Umbilical cord (tissue), 2 donors: ENCODE results near the gene NDUFB2. TPM values are rescaled to one million over a fixed set of nuclear protein-coding genes. Genes with fewer than 3 reads are reported as not detected.
"Not testable (repeated sequence)": the region's sequence is repeated elsewhere in the genome, so short reads cannot be mapped to it uniquely, and the experiment has no call there.

ENCODE experiments used
- DNase-seq: peaks from one replicate; pipeline ENCODE4 v3.0.0-alpha.2; 2015; ENCODE audit warnings: low spot score
- total RNA-seq: library from RNA; depleted of rRNA; stranded (reverse); fragments of >200 nt; gene quantifications from one replicate; pipeline ENCODE4 v1.2.3, GENCODE V29; 2014; ENCODE audit warnings: low replicate concordance; ENCODE audit not compliant: insufficient read depth

NDUFB2 gene
- 65.7 TPM for total RNA-seq

DNA sequence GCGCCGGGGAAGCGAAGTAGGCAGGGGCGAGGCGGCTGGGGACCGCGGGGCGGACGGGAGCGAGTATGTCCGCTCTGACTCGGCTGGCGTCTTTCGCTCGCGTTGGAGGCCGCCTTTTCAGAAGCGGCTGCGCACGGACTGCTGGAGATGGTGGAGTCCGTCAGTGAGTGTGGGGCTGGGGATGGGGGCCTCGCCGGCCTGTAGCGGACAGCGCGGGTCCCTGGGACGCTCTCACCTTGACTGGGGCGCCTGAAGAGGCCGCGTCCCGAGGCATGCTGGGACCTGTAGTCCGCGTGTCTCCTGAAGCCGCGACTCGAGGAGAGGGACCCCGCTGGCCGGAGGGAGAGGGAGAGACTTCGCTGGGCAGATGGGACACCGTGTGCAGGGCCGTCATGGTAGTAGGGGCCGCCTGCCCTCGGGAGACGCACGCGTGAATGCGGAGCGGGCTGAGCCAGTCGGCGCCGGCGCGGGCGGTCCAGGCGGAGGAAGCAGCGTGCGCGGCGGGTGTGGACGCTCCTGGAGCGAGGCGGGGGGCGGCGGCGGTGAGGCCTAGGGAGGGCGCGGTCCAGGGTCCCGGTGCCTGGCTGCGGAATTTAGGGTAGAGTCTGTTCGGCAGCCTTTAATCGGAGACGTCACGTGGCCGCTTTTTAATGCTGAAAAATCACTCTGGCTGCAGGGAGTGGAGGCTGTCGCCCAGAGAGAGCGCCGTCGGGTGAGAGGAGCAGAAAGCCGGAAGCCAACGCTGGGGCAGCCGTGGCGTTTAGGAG lies at the start of gene NDUFB2:
NDUFB2 (plus strand) TSS at position 29 of the 767 bp plus-strand sequence; CDS start at position 66, 37 bp downstream.
- DNase-seq, result peak; percentile 94

DNA sequence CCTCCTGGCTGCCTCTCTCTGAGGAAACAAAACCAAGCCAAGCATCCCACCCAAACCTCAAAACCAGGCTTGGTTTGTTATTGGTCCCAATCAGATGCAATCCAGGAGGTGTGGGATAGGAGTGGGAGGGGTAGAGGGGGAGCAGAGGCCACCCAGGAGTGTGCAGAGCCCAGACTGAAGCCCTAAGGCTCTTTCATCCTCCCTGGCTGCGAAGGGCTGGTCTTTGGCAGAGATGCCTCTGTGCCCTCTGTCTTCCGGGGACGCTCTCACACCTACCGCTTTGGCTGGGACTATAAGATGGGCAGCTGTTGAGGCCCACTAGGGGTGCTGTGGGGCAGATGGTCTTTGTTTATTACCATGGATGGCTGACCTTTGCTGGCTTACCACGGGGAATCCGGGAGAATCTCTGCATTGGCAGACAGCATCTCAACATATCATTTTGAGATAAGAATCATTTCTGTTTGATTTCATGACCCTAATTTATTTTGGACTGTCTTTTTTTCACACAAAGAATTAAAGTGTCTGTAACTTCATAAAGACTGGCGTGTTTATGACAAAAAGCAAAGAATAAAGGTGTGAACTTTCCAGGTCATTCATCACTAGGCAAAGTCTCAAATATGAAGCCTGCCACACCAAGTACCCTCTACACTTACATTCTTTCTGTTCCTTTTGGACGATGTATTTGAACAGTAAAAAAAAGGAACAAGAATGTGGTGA lies 49.4 kb upstream of the NDUFB2 start:
- peak; percentile 57 for DNase-seq

DNA sequence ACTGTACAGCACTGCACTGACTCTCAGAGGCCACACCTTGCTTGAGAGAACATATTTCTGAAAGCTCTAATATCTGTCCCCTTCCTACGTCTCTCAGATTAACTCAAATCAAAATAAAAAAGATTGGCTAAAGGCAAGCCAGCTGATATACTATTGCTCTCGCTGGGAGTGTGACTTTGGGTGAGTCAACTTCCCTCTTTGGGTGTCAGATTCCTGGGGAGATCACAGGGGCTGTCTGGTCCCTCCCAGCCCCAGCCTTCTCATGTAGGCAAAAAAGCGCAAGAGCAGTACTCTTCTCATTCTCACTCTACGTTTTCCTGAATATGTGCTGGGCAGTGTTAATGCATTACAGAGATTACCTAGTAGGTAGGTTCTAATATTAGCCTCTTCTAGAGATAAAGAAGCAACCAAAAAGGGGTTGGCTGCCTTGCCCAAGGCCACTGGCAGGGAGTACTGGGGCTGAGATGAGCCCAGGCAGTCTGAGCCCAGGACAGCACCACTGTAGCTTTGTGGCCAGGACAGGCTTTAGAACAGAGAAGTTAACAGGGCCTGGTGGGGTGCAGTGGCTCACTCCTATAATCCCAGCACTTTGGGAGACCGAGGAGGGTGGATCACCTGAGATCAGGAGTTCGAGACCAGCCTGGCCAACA lies 46.8 kb upstream of the NDUFB2 start:
- DNase-seq, result no peak

DNA sequence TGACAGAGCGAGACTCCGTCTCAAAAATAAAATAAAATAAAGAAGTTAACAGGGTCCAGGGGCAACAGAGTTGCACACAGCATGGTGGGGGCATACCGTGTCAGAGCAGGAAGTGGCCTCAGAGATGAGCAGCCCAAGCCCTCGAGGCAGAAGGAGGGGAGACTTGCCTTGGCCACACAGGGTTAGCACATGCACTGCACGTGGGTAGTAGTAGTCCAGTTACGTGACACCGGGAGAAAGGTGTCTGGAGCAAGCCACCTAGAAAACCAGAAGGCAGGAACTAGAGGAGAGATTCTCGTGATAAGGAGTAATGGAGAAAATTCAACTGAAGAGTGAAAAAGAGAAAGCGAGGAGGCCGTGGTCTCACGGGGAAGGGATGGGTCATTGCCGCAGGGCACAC lies 46.1 kb upstream of the NDUFB2 start:
- DNase-seq, result no peak

DNA sequence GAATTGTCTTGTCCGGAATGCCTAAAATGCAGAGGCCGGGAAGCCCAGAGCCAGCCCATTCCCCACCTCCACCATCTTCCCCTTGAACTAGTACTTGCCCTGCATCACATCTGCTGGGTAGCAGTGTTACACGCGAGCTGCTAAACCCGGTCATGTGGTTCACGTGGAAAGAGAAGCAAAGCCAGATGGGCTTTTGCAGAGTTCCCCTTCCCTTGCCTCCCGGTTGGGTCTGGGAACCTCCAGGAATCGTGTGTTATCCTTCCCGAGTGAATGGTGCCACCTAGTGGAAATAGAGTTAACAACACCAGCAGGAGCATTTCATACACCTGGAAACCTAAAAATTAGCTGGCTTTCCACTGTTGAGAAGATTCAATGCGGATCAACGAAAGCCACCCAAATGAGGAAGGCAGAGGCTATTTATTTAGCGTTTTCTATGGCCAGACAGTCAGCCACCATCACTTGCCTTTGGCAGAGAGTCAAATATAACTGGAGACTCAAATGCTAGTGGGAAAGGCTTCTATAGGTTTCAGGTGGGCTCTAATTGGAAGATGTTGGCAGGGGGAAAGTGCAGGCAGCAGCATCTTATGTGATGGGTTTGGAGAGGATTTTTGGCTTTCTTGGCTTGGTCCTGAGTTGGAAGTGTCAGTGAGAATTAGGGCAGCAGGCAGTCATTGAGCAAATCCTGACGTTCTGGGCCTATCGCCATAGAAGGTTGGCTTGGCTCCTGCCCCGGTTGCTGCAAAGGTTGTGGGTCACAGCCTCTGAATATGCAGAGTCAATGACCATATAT lies 43.0 kb upstream of the NDUFB2 start:
- peak; percentile 85 for DNase-seq

DNA sequence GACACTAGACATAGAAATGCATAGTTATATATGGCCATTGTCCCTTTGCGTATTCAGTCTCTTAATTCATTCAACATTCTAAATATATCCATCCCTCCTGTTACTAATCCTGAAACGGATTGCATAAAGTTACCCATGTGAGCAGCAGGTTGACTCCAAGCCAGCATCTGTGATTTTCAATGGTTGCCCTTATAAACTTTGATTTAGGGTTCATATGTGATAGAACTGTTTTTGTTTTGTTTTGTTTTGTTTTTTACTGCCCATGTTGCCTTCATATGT lies 42.5 kb upstream of the NDUFB2 start:
- no peak for DNase-seq

DNA sequence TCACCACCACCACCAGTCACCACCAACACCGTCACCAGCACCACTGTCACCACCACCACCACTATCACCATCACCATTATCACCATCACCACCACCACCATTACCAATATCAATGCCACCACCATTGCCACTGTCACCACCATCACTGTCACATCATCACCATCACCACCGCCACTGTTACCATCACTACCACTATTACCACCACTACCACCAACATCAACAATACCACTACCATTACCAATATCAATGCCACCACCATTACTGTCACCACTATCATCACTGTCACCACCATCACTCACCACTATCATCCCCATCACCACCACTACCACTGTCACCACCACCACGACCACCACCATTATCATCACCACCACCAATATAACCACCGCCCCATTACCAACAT lies 41.8 kb upstream of the NDUFB2 start:
- DNase-seq, result no peak

DNA sequence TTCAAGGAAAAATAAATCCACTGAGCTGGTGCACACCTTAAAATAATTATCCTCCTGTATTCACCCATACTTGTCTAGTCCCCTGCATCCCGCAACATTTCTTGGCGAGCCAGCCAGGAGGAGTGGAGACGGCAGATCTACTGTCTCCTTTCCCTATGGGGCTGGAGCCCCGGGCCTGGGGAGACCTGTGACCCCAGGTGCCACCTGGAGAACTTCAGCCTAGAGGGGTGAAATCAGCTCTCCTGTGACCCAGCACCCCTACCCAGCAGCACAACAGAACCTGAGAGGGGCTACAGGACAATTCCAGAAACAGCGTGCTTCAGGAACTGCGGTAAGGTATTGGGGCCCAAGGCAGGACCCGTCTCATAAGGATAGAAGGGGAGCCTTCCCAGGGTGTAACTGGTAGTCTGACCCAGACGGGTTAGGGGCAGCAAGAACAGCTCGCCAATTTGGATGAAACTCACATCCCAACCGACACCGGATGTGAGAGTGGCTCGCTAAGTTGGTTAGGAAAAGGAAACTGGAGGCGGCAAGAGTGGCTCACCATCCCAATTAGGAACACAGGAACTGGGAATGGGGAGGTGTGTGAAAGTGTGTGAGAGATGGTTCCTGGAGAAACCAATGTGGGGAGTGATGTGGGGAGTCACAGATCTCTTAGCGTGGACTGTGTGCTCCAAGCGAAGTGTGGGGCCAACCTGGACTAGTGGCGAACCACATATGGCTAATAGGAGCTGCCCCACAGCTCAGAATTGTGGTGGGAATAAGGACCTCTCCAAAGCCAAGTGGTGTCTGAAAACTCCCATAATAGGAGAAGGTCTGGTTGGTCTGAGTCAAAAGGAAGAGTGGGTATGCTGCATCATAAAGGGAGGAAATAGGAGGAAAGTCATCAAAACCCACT lies 40.7 kb upstream of the NDUFB2 start:
- DNase-seq, result no peak

DNA sequence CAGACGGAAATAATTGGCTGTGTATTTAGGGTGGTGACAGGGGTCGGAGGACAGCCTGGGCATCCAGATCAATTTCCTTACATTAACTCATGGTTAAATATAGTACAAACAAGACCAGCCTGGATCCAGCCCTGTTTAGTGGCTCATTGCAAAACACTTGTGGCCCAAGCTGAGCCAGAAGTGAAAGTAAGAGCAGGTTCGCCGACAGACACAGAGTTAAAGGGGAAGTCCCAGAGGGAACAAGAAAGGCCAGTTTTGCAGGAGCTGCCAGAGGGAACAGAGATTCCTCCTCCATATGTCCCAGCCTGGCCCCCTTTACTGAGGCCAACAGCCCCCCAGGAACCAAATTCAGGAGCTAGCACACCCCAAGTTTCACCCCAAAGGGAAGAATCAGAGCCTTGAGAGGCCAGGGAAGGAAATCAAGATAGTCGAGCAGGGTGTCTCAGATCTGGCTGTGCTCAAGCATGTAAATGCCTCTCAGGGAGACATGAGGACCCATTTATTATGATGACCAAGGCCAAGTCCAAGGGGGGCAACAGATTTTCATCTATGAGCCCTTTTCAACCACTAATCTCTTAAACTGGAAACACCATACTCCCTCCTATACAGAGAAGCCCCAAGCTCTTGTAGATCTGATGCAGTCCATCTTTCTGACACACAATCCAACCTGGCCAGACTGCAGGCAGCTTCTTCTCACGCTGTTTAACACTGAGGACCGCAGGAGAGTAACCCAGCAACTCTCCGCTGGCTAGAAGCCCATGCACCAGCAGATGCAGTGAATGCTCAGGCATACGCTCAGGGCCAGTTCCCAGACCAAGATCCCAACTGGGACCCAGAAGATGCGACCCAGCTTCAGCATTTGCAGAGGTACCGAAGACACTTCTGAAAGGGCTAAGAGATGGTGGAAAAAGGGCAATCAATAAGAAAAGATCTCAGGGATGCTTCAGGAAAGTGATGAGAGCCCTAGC lies 39.7 kb upstream of the NDUFB2 start:
- DNase-seq, result peak; percentile 78

DNA sequence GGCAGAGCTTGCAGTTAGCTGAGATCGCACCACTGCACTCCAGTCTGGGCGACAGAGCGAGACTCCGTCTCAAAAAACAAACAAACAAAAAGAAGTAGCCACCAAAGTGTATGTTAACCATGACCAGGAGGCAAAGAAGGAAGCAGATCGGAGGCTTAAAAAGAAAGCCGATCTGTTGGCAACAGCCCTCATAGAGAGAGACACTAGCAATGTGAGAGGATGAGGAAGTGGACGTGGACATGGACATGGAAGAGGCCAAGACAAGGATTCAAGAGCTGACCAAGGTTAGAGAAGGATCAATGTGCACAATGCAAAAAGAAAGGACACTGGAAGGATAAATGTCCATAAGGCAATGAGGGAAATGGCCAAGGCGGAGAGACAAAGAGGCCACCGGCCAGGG lies 38.6 kb upstream of the NDUFB2 start:
- no peak for DNase-seq

DNA sequence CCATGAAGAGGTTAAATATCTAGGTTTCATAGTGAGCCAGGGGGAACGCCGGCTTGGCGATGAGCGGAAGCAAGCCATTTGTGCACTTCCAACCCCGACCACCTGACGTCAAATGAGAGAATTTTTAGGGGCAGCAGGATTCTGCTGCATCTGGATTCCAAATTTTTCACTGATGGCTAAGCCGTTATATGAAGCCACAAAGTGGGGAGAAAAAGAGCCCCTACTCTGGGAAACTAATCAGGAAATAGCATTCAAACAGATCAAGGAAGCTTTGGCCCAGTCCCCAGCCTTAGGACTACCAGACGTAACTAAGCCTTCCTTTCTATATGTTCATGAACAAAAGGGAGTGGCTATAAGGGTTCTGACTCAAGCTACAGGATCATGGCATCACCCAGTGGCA lies 36.7 kb upstream of the NDUFB2 start:
- DNase-seq, result no peak

DNA sequence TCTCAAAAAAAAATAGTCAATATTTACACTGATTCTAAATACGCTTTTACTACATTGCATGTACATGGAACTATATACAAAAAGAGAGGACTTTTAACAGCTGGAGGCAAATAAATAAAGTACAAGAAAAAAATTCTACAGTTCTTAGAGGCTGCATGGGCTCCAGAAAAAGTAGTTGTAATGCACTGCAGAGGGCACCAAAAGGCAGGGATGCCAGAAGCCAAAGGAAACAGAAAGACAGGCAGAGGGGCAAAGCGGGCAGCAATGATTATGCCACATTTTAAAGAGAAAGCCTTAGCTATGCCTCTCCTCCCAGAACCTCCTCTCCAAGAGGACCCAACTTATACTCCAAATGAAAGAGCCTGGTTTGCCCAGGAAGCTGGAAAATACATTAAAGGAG lies 35.4 kb upstream of the NDUFB2 start:
- no peak for DNase-seq

DNA sequence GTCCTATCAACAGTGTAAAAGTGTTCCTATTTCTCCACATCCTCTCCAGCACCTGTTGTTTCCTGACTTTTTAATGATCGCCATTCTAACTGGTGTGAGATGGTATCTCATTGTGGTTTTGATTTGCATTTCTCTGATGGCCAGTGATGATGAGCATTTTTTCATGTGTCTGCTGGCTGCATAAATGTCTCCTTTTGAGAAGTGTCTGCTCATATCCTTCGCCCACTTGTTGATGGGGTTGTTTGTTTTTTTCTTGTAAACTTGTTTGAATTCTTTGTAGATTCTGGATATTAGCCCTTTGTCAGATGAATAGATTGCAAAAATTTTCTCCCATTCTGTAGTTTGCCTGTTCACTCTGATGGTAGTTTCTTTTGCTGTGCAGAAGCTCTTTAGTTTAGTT lies 33.6 kb upstream of the NDUFB2 start:
- not testable (repeated sequence) for DNase-seq

DNA sequence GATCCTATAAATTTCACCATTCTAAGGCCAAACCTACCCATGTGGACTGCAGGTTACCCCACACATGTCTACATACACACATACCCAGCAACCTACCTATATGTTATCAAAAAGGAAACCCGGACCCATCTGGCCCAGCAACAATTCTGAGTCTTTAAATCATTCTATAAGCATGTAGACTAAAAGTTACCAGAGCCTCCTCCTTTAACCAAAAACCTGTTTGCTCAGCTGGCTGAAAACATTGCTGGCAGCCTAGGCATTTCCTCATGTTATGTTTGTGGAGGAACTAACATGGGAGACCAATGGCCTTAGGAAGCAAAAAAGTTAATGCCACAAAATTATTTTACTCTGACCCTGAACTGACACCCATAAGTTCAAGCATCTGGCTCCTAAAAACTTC lies 29.0 kb upstream of the NDUFB2 start:
- DNase-seq, result peak; percentile 35

DNA sequence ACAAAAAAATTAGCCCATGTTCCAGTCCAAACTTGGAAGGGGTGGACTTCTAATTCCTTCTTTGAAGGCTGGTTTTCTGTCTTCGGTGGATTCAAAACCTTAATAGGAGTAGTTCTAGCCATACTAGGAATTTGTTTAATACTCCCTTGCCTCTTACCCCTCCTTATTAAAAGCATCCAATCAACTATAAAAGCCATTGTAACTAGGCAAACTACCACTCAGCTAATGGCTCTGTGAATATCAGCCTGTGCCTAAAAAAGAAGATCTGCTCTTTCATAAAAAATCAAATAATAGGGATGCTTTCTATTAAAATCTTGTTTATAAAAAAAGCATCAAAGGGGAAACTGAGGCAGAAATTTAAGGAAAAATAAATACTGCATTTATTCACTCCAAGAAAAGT lies 27.9 kb upstream of the NDUFB2 start:
- no peak for DNase-seq

DNA sequence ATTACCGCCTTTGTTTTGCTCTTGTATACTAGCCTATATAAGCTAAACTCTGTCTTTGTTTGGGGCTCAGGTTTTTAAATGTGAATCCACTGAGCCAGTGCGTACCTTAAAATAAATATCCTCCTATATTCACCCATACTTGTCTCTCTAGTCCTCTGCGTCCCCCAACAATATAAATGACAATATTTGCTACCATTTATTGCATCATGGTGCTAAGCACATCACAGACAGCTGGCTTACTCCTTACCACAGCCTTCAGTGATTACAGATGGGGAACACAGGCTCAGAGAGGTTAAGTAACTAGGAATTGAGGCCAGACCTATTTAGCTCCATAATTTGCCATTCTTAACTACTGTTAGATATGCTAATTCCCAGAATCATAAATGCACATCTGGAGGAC lies 27.2 kb upstream of the NDUFB2 start:
- DNase-seq, result no peak

DNA sequence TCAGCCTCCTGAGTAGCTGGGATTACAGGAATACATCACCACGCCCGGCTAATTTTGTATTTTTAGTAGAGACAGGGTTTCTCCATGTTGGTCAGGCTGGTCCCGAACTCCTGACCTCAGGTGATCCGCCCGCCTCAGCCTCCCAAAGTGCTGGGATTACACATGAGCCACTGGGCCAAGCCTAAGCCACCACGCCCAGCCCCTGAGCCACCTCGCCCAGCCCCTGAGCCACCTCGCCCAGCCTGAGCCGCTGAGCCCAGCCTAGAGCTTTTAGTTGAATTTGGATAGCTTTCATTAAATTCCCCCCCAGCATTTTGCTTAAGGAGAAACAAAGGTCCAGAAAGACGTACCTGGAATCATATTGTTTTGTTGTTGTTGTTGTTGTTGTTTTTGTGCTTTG lies 26.6 kb upstream of the NDUFB2 start:
- not testable (repeated sequence) for DNase-seq

DNA sequence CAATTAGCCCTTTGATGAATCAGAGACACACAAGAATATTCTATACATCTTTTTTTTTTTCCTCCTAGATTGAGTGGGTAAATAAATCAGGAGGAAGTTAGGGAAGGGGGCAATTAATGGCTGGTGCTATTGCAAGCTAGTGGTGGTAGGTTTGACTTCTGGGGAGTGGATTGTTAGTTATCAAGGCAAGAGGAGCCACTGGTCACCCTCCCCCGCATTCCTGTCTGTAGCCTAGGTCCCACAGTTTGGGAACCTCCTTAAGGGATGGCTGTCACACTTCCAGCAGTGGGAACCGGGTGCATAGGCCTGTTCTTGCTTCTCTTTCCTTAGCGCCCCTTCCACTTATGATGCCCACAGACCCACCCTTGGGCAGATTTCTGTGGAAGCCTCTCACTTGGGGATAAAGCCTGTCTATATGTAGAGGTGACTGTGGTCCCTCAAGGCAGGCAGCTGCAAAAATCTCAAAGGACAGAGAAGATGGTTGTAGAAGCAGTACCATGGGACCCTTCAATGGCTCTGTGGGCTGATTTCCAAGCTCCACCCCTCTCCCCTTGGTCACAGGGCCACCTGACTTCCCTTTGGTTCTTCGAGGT lies 26.1 kb upstream of the NDUFB2 start:
- no peak for DNase-seq

DNA sequence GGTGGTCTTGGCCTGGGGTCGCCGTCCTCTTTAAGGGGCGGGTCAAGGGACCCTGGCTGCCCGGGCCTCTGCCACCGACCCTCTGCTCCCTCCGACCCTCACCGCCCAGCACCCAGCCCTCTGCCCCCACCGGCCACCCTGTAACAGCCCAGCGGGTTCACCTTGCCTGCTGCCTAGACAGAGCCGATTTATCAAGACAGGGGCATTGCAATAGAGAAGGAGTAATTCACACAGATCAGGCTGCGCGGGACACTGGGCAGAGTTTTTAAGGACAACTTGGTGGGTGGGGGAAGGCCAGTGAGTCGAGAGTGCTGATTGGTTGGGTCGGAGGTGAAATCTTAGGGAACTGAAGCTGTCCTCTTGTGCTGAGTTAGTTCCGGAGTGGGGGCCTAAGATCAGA lies 24.5 kb upstream of the NDUFB2 start:
- no peak for DNase-seq
